Transverse colon (tissue), 4 donors: ENCODE results near the gene CROT. TPM values are rescaled to one million over a fixed set of nuclear protein-coding genes. Genes with fewer than 3 reads are reported as not detected.

Experiments
- DNase-seq: peaks from one replicate; pipeline ENCODE4 v3.0.0-alpha.2; 2019
- H3K27ac ChIP-seq, 4 donors: fragments of 200-600 bp; sonication (generic); 2 replicates each; pipeline ENCODE4 v1.5.1; 2016 to 2018; ENCODE audit warnings: inconsistent platforms in 4 of 4
- H3K27me3 ChIP-seq: fragments of 200-600 bp; sonication (generic); 2 replicates; pipeline ENCODE4 v1.5.1; 2017; ENCODE audit warnings: inconsistent platforms
- H3K36me3 ChIP-seq, 4 donors: fragments of 200-600 bp; sonication (generic); 2 replicates each; pipeline ENCODE4 v1.5.1; 2017 to 2019; ENCODE audit warnings: inconsistent platforms in 4 of 4
- H3K4me1 ChIP-seq, 4 donors: fragments of 200-600 bp; sonication (generic); 2 replicates each; pipeline ENCODE4 v1.5.1; 2017 to 2020; ENCODE audit warnings: inconsistent platforms in 4 of 4
- H3K4me3 ChIP-seq, 4 donors: fragments of 200-600 bp; sonication (generic); 1 replicate in 1 of 4; 2 replicates in 3 of 4; pipeline versions ENCODE4 v1.5.1 to v1.6.1; 2017 to 2019; ENCODE audit warnings: inconsistent platforms in 4 of 4
- H3K9me3 ChIP-seq, 2 donors: fragments of 200-600 bp; sonication (generic); 2 replicates each; pipeline ENCODE4 v1.5.1; 2017 to 2019; ENCODE audit warnings: inconsistent platforms in 2 of 2
- EP300 ChIP-seq: sonication (generic); formaldehyde crosslinking; IDR thresholded peaks from one replicate; pipeline ENCODE4 v1.6.1; 2017; ENCODE audit warnings: antibody characterized with exemption, low read depth
- POLR2A ChIP-seq: fragments of 450-650 bp; IDR thresholded peaks from one replicate; pipeline ENCODE4 v1.6.1; 2016; ENCODE audit warnings: antibody characterized with exemption, mild to moderate bottlenecking, moderate library complexity
- POLR2AphosphoS5 ChIP-seq, 3 donors: sonication (generic); formaldehyde crosslinking; IDR thresholded peaks; one replicate each; pipeline ENCODE4 v1.6.1; 2016; ENCODE audit warnings: antibody characterized with exemption in 3 of 3
- WGBS, 2 donors: methylation state at CpG; one replicate each; pipeline ENCODE4 v1.1.5; 2018; ENCODE audit warnings: low coverage in 1 of 2; 5-methylcytosine and 5-hydroxymethylcytosine counted together
- in situ Hi-C, 4 donors: fragments of 200-750 bp; cut with MboI; loops; one replicate each; pipeline versions ENCODE4 v1.15.0 to v1.15.1; 2017; ENCODE audit warnings: low sequenced_read_pairs in 3 of 4, low pct_ligation_motif_present in 1 of 4, low pct_unique_long_range_greater_than_20kb in 1 of 4
- intact Hi-C: fragments of 100-400 bp; cut with DNase I; formaldehyde crosslinking; loops from one replicate; pipeline ENCODE4 v1.15.1; 2023; ENCODE audit warnings: low total_unique reads
- total RNA-seq, 4 donors: library from RNA; depleted of rRNA; stranded (reverse); fragments of >200 nt; gene quantifications; one replicate each; pipeline ENCODE4 v1.1.0, GENCODE V29; 2016
- TF ChIP-seq, protein P1 (sequence below), 5 experiments: fragments of 200-600 bp in 3 of 5; fragments of 450-650 bp in 2 of 5; sonication (generic) in 3 of 5; IDR thresholded peaks; 1 replicate in 2 of 5; 2 replicates in 3 of 5; pipeline ENCODE4 v1.5.1; 2016 to 2017; ENCODE audit warnings: antibody characterized with exemption in 5 of 5, inconsistent platforms in 3 of 5, mild to moderate bottlenecking in 2 of 5, moderate library complexity in 1 of 5

CROT gene
- total RNA-seq, 4 donors from 2014 or later: 11.9 to 49.9 (median 27.6) TPM

GRCh38 chr7:87420173-87420572 lies 74.7 kb downstream of the CROT start:
- H3K27me3 ChIP-seq: no peaks in the 10 kb centered on the region
- H3K36me3 ChIP-seq: no peaks in the 10 kb centered on the region
- no peaks in the 10 kb centered on the region for H3K9me3 ChIP-seq
- in situ Hi-C loops: loop anchor here in 1 of 4 donors (5.0 kb wide), 1 partner anchor 108 kb away; no protein-coding TSS in a partner anchor
- no peak overlapping the region for H3K27ac ChIP-seq
- no peak for DNase-seq
- TF ChIP-seq EP300: no peak
- no peak for TF ChIP-seq POLR2A
- TF ChIP-seq, protein P1, sequence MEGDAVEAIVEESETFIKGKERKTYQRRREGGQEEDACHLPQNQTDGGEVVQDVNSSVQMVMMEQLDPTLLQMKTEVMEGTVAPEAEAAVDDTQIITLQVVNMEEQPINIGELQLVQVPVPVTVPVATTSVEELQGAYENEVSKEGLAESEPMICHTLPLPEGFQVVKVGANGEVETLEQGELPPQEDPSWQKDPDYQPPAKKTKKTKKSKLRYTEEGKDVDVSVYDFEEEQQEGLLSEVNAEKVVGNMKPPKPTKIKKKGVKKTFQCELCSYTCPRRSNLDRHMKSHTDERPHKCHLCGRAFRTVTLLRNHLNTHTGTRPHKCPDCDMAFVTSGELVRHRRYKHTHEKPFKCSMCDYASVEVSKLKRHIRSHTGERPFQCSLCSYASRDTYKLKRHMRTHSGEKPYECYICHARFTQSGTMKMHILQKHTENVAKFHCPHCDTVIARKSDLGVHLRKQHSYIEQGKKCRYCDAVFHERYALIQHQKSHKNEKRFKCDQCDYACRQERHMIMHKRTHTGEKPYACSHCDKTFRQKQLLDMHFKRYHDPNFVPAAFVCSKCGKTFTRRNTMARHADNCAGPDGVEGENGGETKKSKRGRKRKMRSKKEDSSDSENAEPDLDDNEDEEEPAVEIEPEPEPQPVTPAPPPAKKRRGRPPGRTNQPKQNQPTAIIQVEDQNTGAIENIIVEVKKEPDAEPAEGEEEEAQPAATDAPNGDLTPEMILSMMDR (IDR thresholded peaks at IDR 0.05): no peak
- TF ChIP-seq POLR2AphosphoS5 (IDR thresholded peaks at IDR 0.05): no peak
- no peak overlapping the region for H3K4me3 ChIP-seq
- intact Hi-C loops: loop anchor here (5.0 kb wide), 1 partner anchor 467 kb away; no protein-coding TSS in a partner anchor
- 71 to 79% methylated on average over 2 to 4 of the region's 4 CpGs for WGBS, 2 donors
- H3K4me1 ChIP-seq: no peaks in the 10 kb centered on the region

DNA sequence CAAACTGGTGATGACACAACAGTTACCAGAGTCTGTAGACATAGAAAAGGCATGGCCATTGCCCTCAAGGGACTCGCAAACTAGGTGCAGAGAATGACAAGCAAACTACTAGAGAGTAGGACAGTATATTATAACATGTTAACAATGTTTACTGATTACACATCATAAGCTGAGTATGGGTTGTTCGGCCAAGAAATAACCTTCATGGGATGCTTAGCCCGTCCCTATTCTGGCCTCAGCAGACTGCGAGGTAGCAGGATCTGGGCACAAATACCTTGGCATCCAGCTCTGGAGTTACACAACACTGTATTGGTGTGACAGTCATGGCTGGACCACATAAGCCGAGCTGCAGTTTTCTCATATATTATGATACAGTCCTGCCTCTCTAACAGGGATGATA lies 78.6 kb downstream of the CROT start:
- TF ChIP-seq, protein P1 (IDR thresholded peaks at IDR 0.05): no peak
- TF ChIP-seq EP300 (no peak), POLR2A (no peak), POLR2AphosphoS5 (IDR thresholded peaks at IDR 0.05) (no peak)
- 36% methylated on average over 5 of the region's 5 CpGs; no CpG with 5 or more reads in 1 of the 2 donors for WGBS, 2 donors

GRCh38 chr7:87426160-87426559 lies 80.7 kb downstream of the CROT start:
- Histone ChIP-seq H3K4me1 (no peaks in the 10 kb centered on the region), H3K27ac (no peak overlapping the region), H3K9me3 (no peaks in the 10 kb centered on the region), H3K4me3 (no peak overlapping the region), H3K36me3 (no peaks in the 10 kb centered on the region), H3K27me3 (no peaks in the 10 kb centered on the region)
- TF ChIP-seq EP300 (no peak), POLR2A (no peak), POLR2AphosphoS5 (IDR thresholded peaks at IDR 0.05) (no peak)
- TF ChIP-seq, protein P1 (IDR thresholded peaks at IDR 0.05): no peak
- in situ Hi-C loops: no loop called here
- no peak for DNase-seq
- intact Hi-C loops: no loop called here
- 78 to 84% methylated on average over 3 of the region's 3 CpGs for WGBS, 2 donors

More for the DNA sequence above, 78.6 kb downstream of the CROT start:
- intact Hi-C loops: loop anchor here (5.0 kb wide), 1 partner anchor 463 kb away; no protein-coding TSS in a partner anchor
- no peak for DNase-seq
- H3K9me3 ChIP-seq: no peaks in the 10 kb centered on the region
- no peak overlapping the region for H3K4me3 ChIP-seq
- in situ Hi-C loops: loop anchor here in 1 of 4 donors (5.0 kb wide), 1 partner anchor 112 kb away; no protein-coding TSS in a partner anchor
- no peaks in the 10 kb centered on the region for H3K27me3 ChIP-seq
- H3K27ac ChIP-seq: no peak overlapping the region
- H3K36me3 ChIP-seq: no peaks in the 10 kb centered on the region
- H3K4me1 ChIP-seq: no peaks in the 10 kb centered on the region

DNA sequence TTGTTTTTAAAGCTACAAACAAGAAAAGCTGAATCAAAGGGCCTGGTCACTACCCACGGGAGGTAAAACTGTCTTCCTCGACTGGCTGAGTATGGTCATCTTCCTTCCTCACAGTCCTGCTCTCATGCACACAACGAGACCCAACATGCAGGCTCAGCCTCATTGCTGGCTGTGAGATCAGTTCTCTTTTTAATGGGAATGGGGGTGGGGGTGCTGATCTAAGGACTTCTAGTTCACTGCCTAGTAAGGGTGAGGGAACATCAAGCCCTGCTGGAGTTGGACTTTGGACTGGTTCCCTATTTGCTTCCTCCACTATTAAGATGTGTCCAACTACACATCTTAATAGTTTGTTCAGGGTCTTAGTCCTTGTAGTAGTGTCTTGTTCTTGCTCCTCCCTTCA lies 81.8 kb downstream of the CROT start:
- H3K36me3 ChIP-seq: no peaks in the 10 kb centered on the region
- no peaks in the 10 kb centered on the region for H3K27me3 ChIP-seq
- no peak for DNase-seq
- no peaks in the 10 kb centered on the region for H3K9me3 ChIP-seq
- in situ Hi-C loops: no loop called here
- no peak overlapping the region for H3K4me3 ChIP-seq
- H3K27ac ChIP-seq: no peak overlapping the region
- no peaks in the 10 kb centered on the region for H3K4me1 ChIP-seq
- WGBS, 2 donors: 80 to 91% methylated on average over 1 to 3 of the region's 3 CpGs
- intact Hi-C loops: no loop called here
- TF ChIP-seq, protein P1 (IDR thresholded peaks at IDR 0.05): no peak
- TF ChIP-seq EP300 (no peak), POLR2A (no peak), POLR2AphosphoS5 (IDR thresholded peaks at IDR 0.05) (no peak)
